ENCODE data around the gene TIAM1. TPM values are rescaled to one million over a fixed set of nuclear protein-coding genes. Genes with fewer than 3 reads are reported as not detected.

The TIAM1 gene
- total and polyA plus RNA-seq, 8 donors = 1.1 to 19.8 (median 3.3) TPM

DNA sequence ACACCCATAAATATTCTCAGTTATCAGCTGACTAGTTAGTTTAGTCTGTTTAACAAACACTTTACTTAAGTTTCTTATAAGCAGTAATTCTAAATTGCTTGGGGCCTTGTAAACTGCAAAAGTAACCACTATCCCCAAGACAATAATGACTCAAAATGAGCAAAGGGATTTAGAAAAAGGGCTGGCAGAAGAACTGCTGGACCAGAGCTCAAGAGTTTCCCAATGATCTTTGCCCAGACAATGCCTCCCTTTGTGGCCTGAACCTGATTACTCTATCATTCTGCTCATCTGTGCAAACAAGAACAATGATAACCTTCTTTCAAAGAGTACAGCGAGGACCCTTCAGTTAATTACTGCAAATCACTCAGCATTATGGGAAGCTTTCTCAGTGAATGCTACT is 123.5 kb downstream of the TIAM1 start:
- Histone ChIP-seq H3K27ac (no peak overlapping the region), H3K36me3 (no peaks in the 10 kb centered on the region), H3K4me1 (peaks cover 0 to 13% (median 0%) of the 10 kb centered on the region in 4 donors), H3K4me3 (no peak overlapping the region), H3K9me3 (no peaks in the 10 kb centered on the region), H3K27me3 (no peaks in the 10 kb centered on the region)
- intact Hi-C loops (cut with DNase I; ENCODE audit: low total_unique reads) = no loop called here
- WGBS, 5 donors = 74 to 92% (median 86%) methylated on average over 1 of the region's 1 CpG
- peak in 1 of 2 donors; percentile 16 for DNase-seq
- TF ChIP-seq EP300 (IDR thresholded peaks at IDR 0.05) (no peak), POLR2AphosphoS5 (IDR thresholded peaks at IDR 0.05) (no peak), POLR2A (IDR thresholded peaks at IDR 0.05) (no peak)
- TF ChIP-seq, protein P1, sequence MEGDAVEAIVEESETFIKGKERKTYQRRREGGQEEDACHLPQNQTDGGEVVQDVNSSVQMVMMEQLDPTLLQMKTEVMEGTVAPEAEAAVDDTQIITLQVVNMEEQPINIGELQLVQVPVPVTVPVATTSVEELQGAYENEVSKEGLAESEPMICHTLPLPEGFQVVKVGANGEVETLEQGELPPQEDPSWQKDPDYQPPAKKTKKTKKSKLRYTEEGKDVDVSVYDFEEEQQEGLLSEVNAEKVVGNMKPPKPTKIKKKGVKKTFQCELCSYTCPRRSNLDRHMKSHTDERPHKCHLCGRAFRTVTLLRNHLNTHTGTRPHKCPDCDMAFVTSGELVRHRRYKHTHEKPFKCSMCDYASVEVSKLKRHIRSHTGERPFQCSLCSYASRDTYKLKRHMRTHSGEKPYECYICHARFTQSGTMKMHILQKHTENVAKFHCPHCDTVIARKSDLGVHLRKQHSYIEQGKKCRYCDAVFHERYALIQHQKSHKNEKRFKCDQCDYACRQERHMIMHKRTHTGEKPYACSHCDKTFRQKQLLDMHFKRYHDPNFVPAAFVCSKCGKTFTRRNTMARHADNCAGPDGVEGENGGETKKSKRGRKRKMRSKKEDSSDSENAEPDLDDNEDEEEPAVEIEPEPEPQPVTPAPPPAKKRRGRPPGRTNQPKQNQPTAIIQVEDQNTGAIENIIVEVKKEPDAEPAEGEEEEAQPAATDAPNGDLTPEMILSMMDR (IDR thresholded peaks at IDR 0.05) = no peak

DNA sequence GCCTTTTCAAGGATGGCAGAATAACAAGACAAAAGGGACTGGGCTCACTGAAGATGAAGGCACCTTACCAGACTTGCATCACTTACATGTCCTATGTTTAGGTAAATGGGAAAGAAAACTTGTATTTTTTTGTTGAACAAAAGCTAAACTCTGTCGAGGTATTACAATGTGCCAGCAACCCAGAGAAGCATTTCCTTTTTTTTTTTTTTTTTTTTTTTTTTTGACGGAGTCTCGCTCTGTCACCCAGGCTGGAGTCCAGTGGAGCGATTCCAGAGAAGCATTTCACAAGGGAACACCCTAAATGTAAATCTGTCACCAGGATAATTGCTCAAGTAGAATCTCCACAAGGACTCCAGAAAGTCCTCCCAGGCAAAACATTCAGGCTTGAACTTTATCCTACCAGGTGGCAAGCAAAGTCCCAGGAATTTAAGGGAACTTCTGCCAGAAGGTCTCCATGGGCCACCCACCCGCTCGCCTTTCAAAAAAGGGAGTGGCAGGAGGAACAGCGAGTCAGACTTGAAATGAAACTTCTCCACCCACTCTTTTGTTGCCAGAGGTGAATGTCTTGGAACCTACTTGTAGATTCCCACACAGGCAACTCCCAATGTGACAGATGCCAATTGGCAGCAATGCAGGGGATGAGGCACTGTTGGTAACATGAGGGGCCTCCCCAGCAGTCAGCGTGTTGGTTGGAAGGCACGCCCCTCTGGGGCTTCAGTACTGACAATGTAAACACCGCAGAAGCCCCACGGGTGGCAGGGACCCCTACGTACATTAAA is 125.0 kb downstream of the TIAM1 start:
- TF ChIP-seq EP300 (IDR thresholded peaks at IDR 0.05) = no peak
- peak in 2 of 3 donors; percentile 6 to 9 for TF ChIP-seq POLR2AphosphoS5 (IDR thresholded peaks at IDR 0.05)
- 21 to 42% (median 24%) methylated on average over 12 of the region's 12 CpGs for WGBS, 5 donors
- peak; percentile 44 to 63 for DNase-seq
- Histone ChIP-seq H3K36me3 (no peaks in the 10 kb centered on the region), H3K4me1 (peaks cover 0 to 13% (median 0%) of the 10 kb centered on the region in 4 donors), H3K9me3 (no peaks in the 10 kb centered on the region), H3K27ac (peak overlapping the region in 3 of 5 donors; percentile 0 to 20 (median 12)), H3K4me3 (peak overlapping the region in 1 of 4 donors; percentile 11), H3K27me3 (no peaks in the 10 kb centered on the region)
- intact Hi-C loops (cut with DNase I; ENCODE audit: low total_unique reads) = no loop called here

DNA sequence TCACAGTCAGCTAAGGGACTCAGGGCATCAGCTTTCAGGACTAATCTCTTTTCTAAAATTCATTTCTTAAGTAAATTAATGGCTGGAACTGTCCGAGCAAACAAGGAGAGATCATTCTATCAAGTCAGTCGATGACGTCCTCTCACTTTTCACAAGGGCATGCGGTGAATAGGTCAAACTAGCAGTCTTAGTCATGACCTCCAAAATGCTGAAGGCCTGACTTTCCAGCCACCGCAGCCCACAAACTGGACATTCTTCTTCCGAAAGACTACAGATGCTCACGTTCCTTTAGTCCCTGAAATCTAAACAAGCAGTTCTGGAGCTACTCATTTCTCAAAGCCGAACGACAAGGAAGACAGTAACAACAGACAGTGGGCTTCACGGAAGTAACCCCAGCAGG is 127.9 kb downstream of the TIAM1 start:
- 85 to 93% (median 92%) methylated on average over 10 of the region's 10 CpGs for WGBS, 5 donors

DNA sequence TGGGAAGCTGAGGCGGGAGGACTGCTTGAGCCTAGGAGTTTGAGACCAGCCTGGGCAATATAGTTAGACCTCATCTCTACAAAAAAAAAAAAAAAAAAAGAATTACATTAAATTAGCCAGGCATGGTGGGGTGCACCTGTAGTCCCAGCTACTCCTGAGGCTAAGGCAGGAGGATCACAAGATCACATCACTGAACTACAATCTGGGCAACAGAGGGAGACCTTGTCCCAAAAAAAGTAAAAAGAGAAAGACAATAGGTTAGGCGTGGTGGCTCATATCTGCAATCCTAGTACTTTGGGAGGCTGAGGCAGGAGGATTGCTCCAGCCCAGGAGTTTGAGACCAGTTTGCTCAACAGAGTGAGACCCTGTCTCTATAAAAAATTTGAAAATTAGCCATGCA is 130.3 kb downstream of the TIAM1 start:
- intact Hi-C loops (cut with DNase I; ENCODE audit: low total_unique reads) = no loop called here
- TF ChIP-seq POLR2A (IDR thresholded peaks at IDR 0.05) (no peak), EP300 (IDR thresholded peaks at IDR 0.05) (no peak), POLR2AphosphoS5 (IDR thresholded peaks at IDR 0.05) (no peak)
- TF ChIP-seq, protein P1 (IDR thresholded peaks at IDR 0.05) = peak in 1 of 7 experiments; percentile 22
- H3K4me1 ChIP-seq = peaks cover 0 to 4% (median 0%) of the 10 kb centered on the region in 4 donors
- DNase-seq = no peak
- H3K9me3 ChIP-seq = no peaks in the 10 kb centered on the region
- H3K27me3 ChIP-seq = no peaks in the 10 kb centered on the region
- H3K36me3 ChIP-seq = peaks cover 0 to 3% (median 0%) of the 10 kb centered on the region in 4 donors
- H3K27ac ChIP-seq = no peak overlapping the region
- H3K4me3 ChIP-seq = no peak overlapping the region
- 65 to 85% (median 74%) methylated on average over 2 of the region's 2 CpGs for WGBS, 5 donors

More for the DNA sequence above, 127.9 kb downstream of the TIAM1 start:
- intact Hi-C loops (cut with DNase I; ENCODE audit: low total_unique reads) = no loop called here
- TF ChIP-seq, protein P1 (IDR thresholded peaks at IDR 0.05) = no peak
- no peak for TF ChIP-seq EP300 (IDR thresholded peaks at IDR 0.05)
- TF ChIP-seq POLR2AphosphoS5 (IDR thresholded peaks at IDR 0.05) = no peak
- TF ChIP-seq POLR2A (IDR thresholded peaks at IDR 0.05) = no peak
- H3K36me3 ChIP-seq = no peaks in the 10 kb centered on the region
- H3K27me3 ChIP-seq = no peaks in the 10 kb centered on the region
- H3K4me1 ChIP-seq = peaks cover 0 to 13% (median 0%) of the 10 kb centered on the region in 4 donors
- H3K4me3 ChIP-seq = no peak overlapping the region
- H3K9me3 ChIP-seq = no peaks in the 10 kb centered on the region
- no peak for DNase-seq
- no peak overlapping the region for H3K27ac ChIP-seq

DNA sequence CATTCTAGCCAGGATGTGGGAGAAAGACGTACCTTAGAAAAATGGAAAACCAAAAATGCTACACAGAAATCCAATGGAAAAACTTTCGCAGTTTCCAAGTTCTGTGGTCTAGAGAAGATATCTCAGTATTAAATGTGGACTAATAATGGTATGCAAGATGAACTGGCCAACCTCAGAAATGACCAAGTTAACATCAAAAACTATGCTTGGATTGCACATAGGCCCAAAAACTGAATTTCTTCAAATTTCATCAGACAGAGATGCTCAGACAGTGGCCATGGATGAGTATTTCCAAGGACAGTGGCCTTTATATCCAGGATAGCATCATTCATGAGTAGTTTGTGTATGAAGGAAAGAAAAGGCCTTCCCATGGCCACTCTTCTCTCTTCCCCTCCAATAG is 132.2 kb downstream of the TIAM1 start:
- 90 to 98% (median 95%) methylated on average over 2 of the region's 2 CpGs for WGBS, 5 donors
- Histone ChIP-seq H3K4me1 (no peaks in the 10 kb centered on the region), H3K27ac (no peak overlapping the region), H3K9me3 (no peaks in the 10 kb centered on the region), H3K36me3 (peaks cover 0 to 3% (median 0%) of the 10 kb centered on the region in 4 donors), H3K4me3 (no peak overlapping the region), H3K27me3 (no peaks in the 10 kb centered on the region)
- no peak for TF ChIP-seq POLR2AphosphoS5 (IDR thresholded peaks at IDR 0.05)
- TF ChIP-seq, protein P1 (IDR thresholded peaks at IDR 0.05) = no peak
- TF ChIP-seq POLR2A (IDR thresholded peaks at IDR 0.05) = no peak
- TF ChIP-seq EP300 (IDR thresholded peaks at IDR 0.05) = no peak
- DNase-seq = no peak
- intact Hi-C loops (cut with DNase I; ENCODE audit: low total_unique reads) = no loop called here

Data from stomach (tissue), 9 donors.